Neural progenitor cell (in vitro differentiated cells): ENCODE results near the gene TSPEAR. TPM values are rescaled to one million over a fixed set of nuclear protein-coding genes. Genes with fewer than 3 reads are reported as not detected.

Experiments
- DNase-seq: peaks from one replicate; pipeline ENCODE4 v3.0.0-alpha.2; 2016; ENCODE audit warnings: low spot score
- H2AFZ ChIP-seq: fragments of 200-600 bp; sonication (generic); replicated peaks from 2 replicates; pipeline ENCODE4 v1.6.1; 2016; ENCODE audit warnings: antibody characterized with exemption
- H3F3A ChIP-seq: fragments of 200-600 bp; sonication (generic); 2 replicates; pipeline ENCODE4 v1.6.1; 2016; ENCODE audit warnings: antibody characterized with exemption, low read depth
- H3K27ac ChIP-seq: fragments of 200-600 bp; sonication (generic); 2 replicates; pipeline ENCODE4 v1.5.1; 2016; ENCODE audit warnings: mild to moderate bottlenecking
- H3K27me3 ChIP-seq: fragments of 200-600 bp; sonication (generic); 2 replicates; pipeline ENCODE4 v1.6.1; 2016; ENCODE audit warnings: mild to moderate bottlenecking, moderate library complexity
- H3K36me3 ChIP-seq: fragments of 200-600 bp; sonication (generic); 2 replicates; pipeline ENCODE4 v1.5.1; 2016
- H3K4me1 ChIP-seq: fragments of 200-600 bp; sonication (generic); 2 replicates; pipeline ENCODE4 v1.6.1; 2016; ENCODE audit warnings: mixed run types
- H3K4me2 ChIP-seq: fragments of 200-600 bp; sonication (generic); 2 replicates; pipeline ENCODE4 v1.6.1; 2016
- H3K4me3 ChIP-seq: fragments of 200-600 bp; sonication (generic); 2 replicates; pipeline ENCODE4 v1.5.1; 2016
- H3K79me2 ChIP-seq: fragments of 200-600 bp; sonication (generic); 2 replicates; pipeline ENCODE4 v1.6.1; 2016; ENCODE audit warnings: low read depth
- H3K9ac ChIP-seq: fragments of 200-600 bp; sonication (generic); 2 replicates; pipeline ENCODE4 v1.6.1; 2016
- H3K9me3 ChIP-seq: fragments of 200-600 bp; sonication (generic); 2 replicates; pipeline ENCODE4 v1.5.1; 2016; ENCODE audit warnings: low read depth
- H4K20me1 ChIP-seq: fragments of 200-600 bp; sonication (generic); 2 replicates; pipeline ENCODE4 v1.6.1; 2016; ENCODE audit warnings: low read depth
- H3K27ac Mint-ChIP-seq: 3 replicates; pipeline ENCODE4 v1.8.0; 2021; ENCODE audit warnings: mixed read lengths
- H3K27me3 Mint-ChIP-seq: 2 replicates; pipeline ENCODE4 v1.8.0; 2022; ENCODE audit warnings: low read depth, mild to moderate bottlenecking, inconsistent platforms, moderate library complexity, mixed read lengths; ENCODE audit not compliant: insufficient read depth
- H3K36me3 Mint-ChIP-seq: 3 replicates; pipeline ENCODE4 v1.8.0; 2021; ENCODE audit warnings: mixed read lengths
- H3K4me1 Mint-ChIP-seq: 3 replicates; pipeline ENCODE4 v1.8.0; 2021; ENCODE audit warnings: mixed read lengths
- H3K4me3 Mint-ChIP-seq: 3 replicates; pipeline ENCODE4 v1.8.0; 2021; ENCODE audit warnings: mild to moderate bottlenecking, moderate library complexity, mixed read lengths
- H3K9me3 Mint-ChIP-seq: 3 replicates; pipeline ENCODE4 v1.8.0; 2020; ENCODE audit warnings: mixed read lengths
- EZH2 ChIP-seq: fragments of 200-600 bp; sonication (generic); IDR thresholded peaks from 2 replicates; pipeline ENCODE4 v1.6.1; 2017; ENCODE audit warnings: antibody characterized with exemption, mild to moderate bottlenecking, moderate library complexity
- EZH2phosphoT487 ChIP-seq: fragments of 200-600 bp; sonication (generic); IDR thresholded peaks from 2 replicates; pipeline ENCODE4 v1.6.1; 2017; ENCODE audit warnings: antibody characterized with exemption
- total RNA-seq: library from RNA; depleted of rRNA; stranded (reverse); fragments of >200 nt; gene quantifications from 2 replicates; pipeline ENCODE4 v1.2.3, GENCODE V29; 2015; ENCODE audit warnings: low replicate concordance
- TF ChIP-seq, protein P1 (sequence below): fragments of 200-600 bp; sonication (generic); IDR thresholded peaks from 2 replicates; pipeline ENCODE4 v1.5.1; 2017; ENCODE audit warnings: antibody characterized with exemption, mild to moderate bottlenecking

Gene TSPEAR
- total RNA-seq, 1 donor from 2014 or later, result not detected

DNA sequence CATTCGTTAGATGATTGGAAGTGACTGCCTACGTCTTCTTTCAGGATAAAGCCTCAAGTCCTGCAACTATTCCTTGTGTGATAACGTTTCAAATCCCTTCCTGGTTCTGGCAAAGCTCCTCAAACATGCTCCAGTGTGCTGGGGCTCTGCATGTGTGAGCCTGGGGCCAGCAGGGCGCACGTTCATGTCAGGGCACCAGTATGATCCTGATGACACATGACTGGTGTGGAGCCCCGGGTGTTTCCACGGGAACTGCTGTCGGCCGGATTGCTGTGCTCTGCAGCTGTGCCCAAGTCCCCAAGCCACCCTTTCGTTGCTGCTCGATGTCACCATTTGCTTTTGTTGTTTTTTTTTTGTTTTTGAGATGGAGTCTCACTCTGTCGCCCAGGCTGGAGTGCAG lies 192.7 kb downstream of the TSPEAR start:
- no peak overlapping the region for H3K9ac ChIP-seq
- DNase-seq, result no peak
- H3K4me1 ChIP-seq, result no peaks in the 10 kb centered on the region
- no peak overlapping the region for H2AFZ ChIP-seq
- no peaks in the 10 kb centered on the region for H3F3A ChIP-seq
- Mint-ChIP-seq H3K27me3 (peaks cover 6% of the 10 kb centered on the region), H3K36me3 (no peaks in the 10 kb centered on the region), H3K9me3 (peaks cover 6% of the 10 kb centered on the region), H3K27ac (no peak overlapping the region), H3K4me3 (no peak overlapping the region), H3K4me1 (no peaks in the 10 kb centered on the region)
- H4K20me1 ChIP-seq, result no peaks in the 10 kb centered on the region
- no peak overlapping the region for H3K27ac ChIP-seq
- no peaks in the 10 kb centered on the region for H3K27me3 ChIP-seq
- no peak for TF ChIP-seq EZH2
- TF ChIP-seq, protein P1, sequence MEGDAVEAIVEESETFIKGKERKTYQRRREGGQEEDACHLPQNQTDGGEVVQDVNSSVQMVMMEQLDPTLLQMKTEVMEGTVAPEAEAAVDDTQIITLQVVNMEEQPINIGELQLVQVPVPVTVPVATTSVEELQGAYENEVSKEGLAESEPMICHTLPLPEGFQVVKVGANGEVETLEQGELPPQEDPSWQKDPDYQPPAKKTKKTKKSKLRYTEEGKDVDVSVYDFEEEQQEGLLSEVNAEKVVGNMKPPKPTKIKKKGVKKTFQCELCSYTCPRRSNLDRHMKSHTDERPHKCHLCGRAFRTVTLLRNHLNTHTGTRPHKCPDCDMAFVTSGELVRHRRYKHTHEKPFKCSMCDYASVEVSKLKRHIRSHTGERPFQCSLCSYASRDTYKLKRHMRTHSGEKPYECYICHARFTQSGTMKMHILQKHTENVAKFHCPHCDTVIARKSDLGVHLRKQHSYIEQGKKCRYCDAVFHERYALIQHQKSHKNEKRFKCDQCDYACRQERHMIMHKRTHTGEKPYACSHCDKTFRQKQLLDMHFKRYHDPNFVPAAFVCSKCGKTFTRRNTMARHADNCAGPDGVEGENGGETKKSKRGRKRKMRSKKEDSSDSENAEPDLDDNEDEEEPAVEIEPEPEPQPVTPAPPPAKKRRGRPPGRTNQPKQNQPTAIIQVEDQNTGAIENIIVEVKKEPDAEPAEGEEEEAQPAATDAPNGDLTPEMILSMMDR, result no peak
- no peak for TF ChIP-seq EZH2phosphoT487
- no peaks in the 10 kb centered on the region for H3K36me3 ChIP-seq
- no peaks in the 10 kb centered on the region for H3K9me3 ChIP-seq
- no peak overlapping the region for H3K4me3 ChIP-seq
- H3K4me2 ChIP-seq, result no peak overlapping the region
- H3K79me2 ChIP-seq, result no peaks in the 10 kb centered on the region

DNA sequence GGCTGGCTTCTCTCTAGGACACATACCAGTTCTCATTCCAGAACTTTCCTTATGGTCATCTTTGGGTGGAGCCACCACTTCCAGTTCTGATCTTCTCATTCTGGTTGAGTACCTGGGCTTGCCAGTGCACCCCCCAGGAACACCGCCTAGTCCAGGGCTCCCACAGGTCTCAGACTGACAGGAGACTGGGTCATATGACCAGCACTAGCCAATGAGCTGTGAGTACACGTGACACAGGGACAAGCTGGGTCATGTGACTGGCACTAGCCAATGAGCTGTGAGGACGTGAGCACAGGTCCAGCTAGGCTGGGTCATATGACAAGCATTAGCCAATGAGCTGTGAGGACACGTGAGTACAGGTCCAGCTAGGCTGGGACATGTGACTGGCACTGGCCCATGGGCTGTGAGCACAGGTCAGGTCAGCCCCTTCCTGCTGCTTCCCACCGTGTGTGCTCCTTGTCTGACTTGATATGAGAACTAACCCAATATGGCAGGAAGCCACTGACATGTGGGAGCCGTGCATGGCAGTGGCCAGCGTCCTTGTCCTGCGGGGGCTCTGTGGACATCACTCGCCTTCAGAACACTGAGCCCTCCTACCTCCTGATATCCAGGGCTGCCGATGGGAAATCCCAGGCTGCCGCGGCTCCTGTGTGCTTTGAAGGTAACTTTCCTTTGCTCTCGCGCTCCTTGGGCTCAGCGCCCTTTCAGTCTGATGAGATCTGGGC lies 194.0 kb downstream of the TSPEAR start:
- Histone ChIP-seq H2AFZ (no peak overlapping the region), H3F3A (no peaks in the 10 kb centered on the region), H3K79me2 (no peaks in the 10 kb centered on the region), H4K20me1 (no peaks in the 10 kb centered on the region), H3K4me2 (no peak overlapping the region), H3K4me1 (no peaks in the 10 kb centered on the region), H3K4me3 (no peak overlapping the region), H3K27ac (no peak overlapping the region), H3K36me3 (no peaks in the 10 kb centered on the region), H3K9me3 (no peaks in the 10 kb centered on the region), H3K27me3 (no peaks in the 10 kb centered on the region), H3K9ac (no peak overlapping the region)
- Mint-ChIP-seq H3K27me3 (peaks cover 8% of the 10 kb centered on the region), H3K4me1 (no peaks in the 10 kb centered on the region), H3K27ac (peak overlapping the region; percentile 0), H3K36me3 (no peaks in the 10 kb centered on the region), H3K9me3 (peaks cover 6% of the 10 kb centered on the region), H3K4me3 (peak overlapping the region; percentile 46)
- TF ChIP-seq, protein P1, result no peak
- TF ChIP-seq EZH2phosphoT487 (no peak), EZH2 (no peak)
- DNase-seq, result no peak

DNA sequence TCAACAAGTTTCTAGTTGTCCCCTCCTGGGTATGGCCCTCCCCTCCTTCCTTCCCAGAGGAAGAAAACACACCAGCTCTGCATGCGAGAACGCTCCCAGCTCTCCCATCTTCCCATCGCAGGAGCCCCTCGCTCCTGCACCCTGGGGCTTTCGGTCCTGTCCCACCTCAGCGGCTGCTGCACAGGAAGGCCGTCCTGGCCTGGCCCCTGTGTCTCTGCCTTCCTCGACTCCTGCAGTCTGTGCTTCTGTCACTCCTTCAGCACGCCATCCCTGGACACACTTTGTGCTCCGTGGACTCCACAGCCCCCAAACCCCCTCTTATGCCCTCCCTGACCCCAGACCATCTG lies 194.6 kb downstream of the TSPEAR start:
- Histone ChIP-seq H3K79me2 (no peaks in the 10 kb centered on the region), H3F3A (no peaks in the 10 kb centered on the region), H3K4me3 (no peak overlapping the region), H2AFZ (no peak overlapping the region), H3K9ac (no peak overlapping the region), H3K27ac (no peak overlapping the region), H3K4me2 (no peak overlapping the region), H3K36me3 (no peaks in the 10 kb centered on the region), H3K27me3 (no peaks in the 10 kb centered on the region), H3K9me3 (no peaks in the 10 kb centered on the region), H4K20me1 (no peaks in the 10 kb centered on the region), H3K4me1 (no peaks in the 10 kb centered on the region)
- peaks cover 8% of the 10 kb centered on the region for H3K27me3 Mint-ChIP-seq
- H3K36me3 Mint-ChIP-seq, result no peaks in the 10 kb centered on the region
- no peak for DNase-seq
- H3K4me3 Mint-ChIP-seq, result no peak overlapping the region
- peaks cover 6% of the 10 kb centered on the region for H3K9me3 Mint-ChIP-seq
- H3K27ac Mint-ChIP-seq, result no peak overlapping the region
- TF ChIP-seq, protein P1, result no peak
- TF ChIP-seq EZH2 (no peak), EZH2phosphoT487 (no peak)
- no peaks in the 10 kb centered on the region for H3K4me1 Mint-ChIP-seq
